Ascending aorta (tissue), 2 donors: Measurements from ENCODE around the gene MAU2. TPM values are rescaled to one million over a fixed set of nuclear protein-coding genes. Genes with fewer than 3 reads are reported as not detected.

Source experiments
- DNase-seq, 2 donors: peaks; one replicate each; pipeline ENCODE4 v3.0.0-alpha.2; 2019; ENCODE audit warnings: low spot score in 2 of 2
- H3K27ac ChIP-seq, 2 donors: fragments of 200-600 bp; sonication (generic); one replicate each; pipeline ENCODE4 v1.5.1; 2016 to 2017; ENCODE audit warnings: mild to moderate bottlenecking in 1 of 2
- H3K27me3 ChIP-seq: fragments of 200-600 bp; sonication (generic); one replicate; pipeline ENCODE4 v1.5.1; 2017
- H3K36me3 ChIP-seq, 2 donors: fragments of 200-600 bp; sonication (generic); one replicate each; pipeline ENCODE4 v1.5.1; 2016
- H3K4me1 ChIP-seq, 2 donors: fragments of 200-600 bp; sonication (generic); one replicate each; pipeline ENCODE4 v1.5.1; 2016 to 2017; ENCODE audit warnings: mild to moderate bottlenecking in 1 of 2
- H3K4me3 ChIP-seq, 2 donors: fragments of 200-600 bp; sonication (generic); one replicate each; pipeline ENCODE4 v1.5.1; 2016 to 2017; ENCODE audit warnings: mild to moderate bottlenecking in 1 of 2
- H3K9me3 ChIP-seq, 2 donors: fragments of 200-600 bp; sonication (generic); one replicate each; pipeline ENCODE4 v1.5.1; 2016
- intact Hi-C: fragments of 100-400 bp; cut with DNase I; formaldehyde crosslinking; loops from one replicate; pipeline ENCODE4 v1.15.1; 2023
- total RNA-seq: library from RNA; depleted of rRNA; stranded (reverse); fragments of >200 nt; gene quantifications from one replicate; pipeline ENCODE4 v1.1.0, GENCODE V29; 2016
- TF ChIP-seq, protein P1 (sequence below), 3 experiments: fragments of 200-600 bp in 2 of 3; fragments of 450-650 bp in 1 of 3; sonication (generic) in 2 of 3; IDR thresholded peaks; one replicate each; pipeline ENCODE4 v1.5.1; 2016 to 2019; ENCODE audit warnings: antibody characterized with exemption in 3 of 3, mild to moderate bottlenecking in 1 of 3, moderate library complexity in 1 of 3

MAU2 gene
- total RNA-seq, 1 donor from 2014 or later, result 41.2 TPM

DNA sequence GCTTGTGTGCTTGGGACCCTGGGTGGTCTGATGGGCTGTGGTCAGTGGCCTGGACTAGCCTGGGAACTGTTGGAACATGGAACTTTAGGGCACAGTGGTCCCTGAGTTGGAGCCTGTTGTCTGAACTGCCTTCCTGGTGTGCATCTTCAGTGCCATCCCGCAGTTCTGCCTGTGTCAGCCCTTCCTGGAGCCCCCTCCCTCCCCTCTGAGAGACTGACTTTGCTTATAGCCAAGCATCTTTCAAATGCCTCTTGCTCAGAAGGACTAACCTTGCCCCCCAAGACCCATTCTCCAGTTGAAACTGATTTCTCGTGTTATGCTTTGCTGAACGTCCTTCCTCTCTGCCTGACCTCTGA lies 14.3 kb downstream of the MAU2 start:
- H3K4me3 ChIP-seq, result no peak overlapping the region
- no peaks in the 10 kb centered on the region for H3K9me3 ChIP-seq
- H3K36me3 ChIP-seq, result peaks cover 59 to 76% of the 10 kb centered on the region in 2 donors
- intact Hi-C loops, result no loop called here
- no peak overlapping the region for H3K27ac ChIP-seq
- no peak for DNase-seq
- TF ChIP-seq, protein P1, sequence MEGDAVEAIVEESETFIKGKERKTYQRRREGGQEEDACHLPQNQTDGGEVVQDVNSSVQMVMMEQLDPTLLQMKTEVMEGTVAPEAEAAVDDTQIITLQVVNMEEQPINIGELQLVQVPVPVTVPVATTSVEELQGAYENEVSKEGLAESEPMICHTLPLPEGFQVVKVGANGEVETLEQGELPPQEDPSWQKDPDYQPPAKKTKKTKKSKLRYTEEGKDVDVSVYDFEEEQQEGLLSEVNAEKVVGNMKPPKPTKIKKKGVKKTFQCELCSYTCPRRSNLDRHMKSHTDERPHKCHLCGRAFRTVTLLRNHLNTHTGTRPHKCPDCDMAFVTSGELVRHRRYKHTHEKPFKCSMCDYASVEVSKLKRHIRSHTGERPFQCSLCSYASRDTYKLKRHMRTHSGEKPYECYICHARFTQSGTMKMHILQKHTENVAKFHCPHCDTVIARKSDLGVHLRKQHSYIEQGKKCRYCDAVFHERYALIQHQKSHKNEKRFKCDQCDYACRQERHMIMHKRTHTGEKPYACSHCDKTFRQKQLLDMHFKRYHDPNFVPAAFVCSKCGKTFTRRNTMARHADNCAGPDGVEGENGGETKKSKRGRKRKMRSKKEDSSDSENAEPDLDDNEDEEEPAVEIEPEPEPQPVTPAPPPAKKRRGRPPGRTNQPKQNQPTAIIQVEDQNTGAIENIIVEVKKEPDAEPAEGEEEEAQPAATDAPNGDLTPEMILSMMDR (IDR thresholded peaks at IDR 0.05), result no peak
- H3K4me1 ChIP-seq, result peaks cover 0 to 6% of the 10 kb centered on the region in 2 donors
- H3K27me3 ChIP-seq, result no peaks in the 10 kb centered on the region

DNA sequence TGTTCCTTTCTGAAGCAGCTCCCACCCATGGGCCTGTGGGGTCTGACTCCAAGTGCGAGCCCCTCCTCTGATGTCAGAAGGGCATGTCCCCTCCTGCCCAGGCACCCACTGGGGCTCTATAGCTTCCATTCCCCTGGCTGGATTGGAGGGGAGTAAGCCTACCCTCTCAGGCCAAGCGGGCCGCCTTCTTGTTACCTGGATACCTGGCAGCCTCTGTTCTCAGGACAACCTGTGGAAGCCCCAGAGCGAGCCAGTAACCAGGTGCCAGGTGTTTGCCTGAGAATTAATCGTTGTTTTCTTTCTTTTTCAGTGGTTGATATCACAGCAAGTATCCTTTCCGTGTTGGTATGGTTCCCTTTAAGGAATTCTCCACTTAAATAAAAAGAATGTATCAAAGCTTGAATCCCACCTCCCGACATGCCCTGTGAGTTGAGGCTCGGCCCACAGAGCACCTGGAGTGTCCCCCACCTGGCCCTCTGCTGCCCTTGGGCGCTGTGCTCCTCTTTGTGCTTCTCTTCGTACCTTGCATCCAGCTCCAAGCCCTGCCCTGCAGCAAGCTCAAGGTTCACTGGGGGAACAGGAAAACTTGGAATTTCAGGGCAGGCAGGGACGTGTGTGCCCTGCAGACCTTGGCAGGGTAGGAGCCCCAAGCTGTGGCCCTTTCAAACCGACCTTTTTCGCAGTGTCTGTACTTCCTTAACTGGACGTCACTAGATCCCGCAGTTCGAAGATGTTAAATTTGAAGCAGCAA lies 15.0 kb downstream of the MAU2 start:
- TF ChIP-seq, protein P1 (IDR thresholded peaks at IDR 0.05), result no peak
- H3K4me3 ChIP-seq, result no peak overlapping the region
- H3K9me3 ChIP-seq, result no peaks in the 10 kb centered on the region
- H3K4me1 ChIP-seq, result peaks cover 0 to 6% of the 10 kb centered on the region in 2 donors
- H3K27ac ChIP-seq, result no peak overlapping the region
- intact Hi-C loops, result no loop called here
- no peaks in the 10 kb centered on the region for H3K27me3 ChIP-seq
- DNase-seq, result no peak
- peaks cover 55 to 80% of the 10 kb centered on the region in 2 donors for H3K36me3 ChIP-seq

DNA sequence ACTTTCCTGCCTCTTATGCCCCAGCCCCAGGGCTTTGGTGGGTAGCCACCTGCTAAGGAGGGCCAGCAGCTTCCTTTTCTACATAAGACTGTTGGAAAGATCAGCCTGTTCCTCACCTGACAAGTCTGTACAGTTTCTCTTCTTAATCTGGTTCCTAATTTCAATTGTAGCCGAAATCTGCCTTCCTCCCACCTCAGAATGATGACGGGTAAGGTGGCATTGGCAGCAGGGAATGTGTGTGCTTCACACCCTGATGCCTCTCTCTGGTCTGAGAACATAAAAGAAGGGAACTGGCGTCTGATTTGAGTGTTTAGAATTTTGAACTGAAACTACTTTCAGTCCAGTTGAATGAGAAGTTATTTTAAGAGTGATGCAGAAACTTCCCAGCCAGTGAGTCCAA lies 16.0 kb downstream of the MAU2 start:
- no peak for DNase-seq
- Histone ChIP-seq H3K36me3 (peaks cover 60 to 85% of the 10 kb centered on the region in 2 donors), H3K27me3 (no peaks in the 10 kb centered on the region), H3K4me1 (peaks cover 0 to 6% of the 10 kb centered on the region in 2 donors), H3K9me3 (no peaks in the 10 kb centered on the region), H3K4me3 (no peak overlapping the region), H3K27ac (peak overlapping the region in 1 of 2 donors; percentile 28)
- intact Hi-C loops, result no loop called here
- TF ChIP-seq, protein P1 (IDR thresholded peaks at IDR 0.05), result no peak

DNA sequence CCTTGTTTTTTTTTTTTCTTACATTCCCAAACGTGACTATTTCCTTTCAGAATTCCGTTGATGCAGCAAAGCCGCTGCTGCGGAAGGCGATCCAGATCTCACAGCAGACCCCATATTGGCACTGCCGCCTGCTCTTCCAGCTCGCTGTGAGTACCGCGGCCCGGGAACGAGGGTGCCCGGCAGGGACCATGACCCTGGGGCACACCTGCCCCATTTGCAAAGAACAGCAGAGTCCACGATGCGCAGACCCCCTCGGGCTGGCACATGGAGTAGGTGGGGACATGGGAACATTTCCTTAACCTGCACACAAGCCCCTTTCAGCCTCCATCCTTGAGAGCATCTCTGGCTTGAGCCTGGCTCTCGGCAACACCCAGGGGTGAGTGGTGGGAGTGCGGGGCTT lies 16.5 kb downstream of the MAU2 start:
- Histone ChIP-seq H3K27me3 (no peaks in the 10 kb centered on the region), H3K9me3 (no peaks in the 10 kb centered on the region), H3K4me3 (no peak overlapping the region), H3K27ac (no peak overlapping the region), H3K4me1 (peaks cover 0 to 6% of the 10 kb centered on the region in 2 donors), H3K36me3 (peaks cover 62 to 90% of the 10 kb centered on the region in 2 donors)
- intact Hi-C loops, result no loop called here
- no peak for DNase-seq
- TF ChIP-seq, protein P1 (IDR thresholded peaks at IDR 0.05), result no peak

DNA sequence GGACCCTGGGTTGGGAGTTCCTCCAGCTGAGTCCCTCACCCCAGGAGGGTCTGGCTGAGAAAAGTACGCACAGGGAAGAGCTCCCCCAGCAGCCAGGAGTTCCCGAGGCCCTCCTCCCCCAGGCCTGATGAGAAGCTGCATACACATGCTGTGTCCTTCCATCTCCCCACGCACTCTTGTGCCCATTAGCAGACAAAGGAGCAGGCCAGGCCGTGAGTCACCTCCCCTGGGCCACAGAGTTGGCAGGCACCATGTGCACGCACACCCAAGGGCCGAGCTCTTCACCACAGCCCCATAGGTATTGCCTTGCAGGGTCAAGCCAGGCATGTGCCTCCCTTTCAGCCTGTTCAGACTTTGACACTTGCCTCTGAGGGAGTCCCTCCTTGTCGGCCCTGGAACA lies 17.5 kb downstream of the MAU2 start:
- intact Hi-C loops, result no loop called here
- H3K9me3 ChIP-seq, result no peaks in the 10 kb centered on the region
- DNase-seq, result no peak
- peaks cover 0 to 6% of the 10 kb centered on the region in 2 donors for H3K4me1 ChIP-seq
- TF ChIP-seq, protein P1 (IDR thresholded peaks at IDR 0.05), result no peak
- H3K4me3 ChIP-seq, result no peak overlapping the region
- H3K36me3 ChIP-seq, result peaks cover 64 to 98% of the 10 kb centered on the region in 2 donors
- H3K27ac ChIP-seq, result no peak overlapping the region
- H3K27me3 ChIP-seq, result no peaks in the 10 kb centered on the region
